22Rv1 (cell line): ENCODE measurements around the gene DDX25.

Experiments used
- H3K27ac ChIP-seq: fragments of 450-650 bp; 2 replicates; pipeline ENCODE4 v1.5.1; 2017
- CTCF ChIP-seq: fragments of 450-650 bp; IDR thresholded peaks from 2 replicates; pipeline ENCODE4 v1.5.1; 2017; ENCODE audit warnings: mild to moderate bottlenecking
- ZFX ChIP-seq: fragments of 450-650 bp; IDR thresholded peaks from 2 replicates; pipeline ENCODE4 v1.6.1; 2017; ENCODE audit warnings: antibody characterized with exemption, borderline replicate concordance

The DDX25 gene

DNA sequence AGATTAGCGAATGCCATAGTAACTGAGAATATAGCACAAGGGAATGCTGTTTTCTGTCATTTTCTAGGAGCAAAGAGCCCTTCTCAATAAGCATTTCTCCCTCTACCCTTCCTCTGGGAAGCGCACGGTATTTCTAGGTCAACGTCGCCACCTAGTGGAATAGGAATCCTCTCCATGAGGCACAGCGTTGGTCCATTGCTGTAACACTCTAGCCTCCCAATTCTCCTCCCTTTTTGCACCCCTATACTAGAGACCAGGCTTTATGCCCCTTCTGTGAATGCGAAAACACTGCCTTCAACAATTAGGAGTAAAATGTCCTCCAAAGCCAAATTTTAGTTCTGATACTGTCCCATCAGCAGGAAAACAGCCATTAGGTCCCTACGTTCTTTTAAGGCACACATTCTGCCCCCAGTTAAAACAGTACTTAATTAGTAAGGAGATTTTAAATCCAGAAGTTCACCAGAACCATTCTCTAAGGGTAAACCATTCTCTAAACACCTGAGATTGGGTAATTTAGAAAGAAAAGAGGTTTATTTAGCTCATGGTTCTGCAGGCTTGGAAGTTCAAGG, 29.7 kb upstream of the DDX25 start:
- peak overlapping the region; percentile 90 for H3K27ac ChIP-seq
- TF ChIP-seq CTCF (peak; percentile 81), ZFX (no peak)

- H3K27ac ChIP-seq, result no peak overlapping the region
- TF ChIP-seq CTCF (no peak), ZFX (no peak)
These were observed 23.0 kb upstream of the DDX25 start for GRCh38 chr11:125881291-125881690.

- H3K27ac ChIP-seq, result no peak overlapping the region
- TF ChIP-seq ZFX (no peak), CTCF (no peak)
These were observed 20.9 kb upstream of the DDX25 start for GRCh38 chr11:125883375-125883774.

DNA sequence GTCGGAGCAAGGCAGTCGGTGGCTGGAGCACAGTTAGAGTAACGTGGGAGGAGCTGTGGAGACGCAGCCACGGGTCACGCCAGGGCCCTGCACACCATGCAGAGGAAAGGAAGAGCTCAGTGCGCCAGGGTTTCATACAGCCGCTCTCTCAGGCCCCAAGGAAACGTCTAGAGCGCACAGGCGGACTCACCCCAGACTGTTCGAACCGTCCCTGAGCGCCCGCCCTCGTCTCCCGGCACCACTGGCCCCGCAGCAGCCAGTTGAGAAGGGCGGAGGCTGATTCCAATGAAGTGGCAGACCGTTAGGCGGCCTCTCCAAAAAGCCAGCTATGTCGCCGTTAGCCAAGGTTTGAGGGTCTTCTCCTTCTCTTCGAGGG, 17.3 kb upstream of the DDX25 start:
- peak overlapping the region; percentile 93 for H3K27ac ChIP-seq
- TF ChIP-seq ZFX (no peak), CTCF (no peak)

DNA sequence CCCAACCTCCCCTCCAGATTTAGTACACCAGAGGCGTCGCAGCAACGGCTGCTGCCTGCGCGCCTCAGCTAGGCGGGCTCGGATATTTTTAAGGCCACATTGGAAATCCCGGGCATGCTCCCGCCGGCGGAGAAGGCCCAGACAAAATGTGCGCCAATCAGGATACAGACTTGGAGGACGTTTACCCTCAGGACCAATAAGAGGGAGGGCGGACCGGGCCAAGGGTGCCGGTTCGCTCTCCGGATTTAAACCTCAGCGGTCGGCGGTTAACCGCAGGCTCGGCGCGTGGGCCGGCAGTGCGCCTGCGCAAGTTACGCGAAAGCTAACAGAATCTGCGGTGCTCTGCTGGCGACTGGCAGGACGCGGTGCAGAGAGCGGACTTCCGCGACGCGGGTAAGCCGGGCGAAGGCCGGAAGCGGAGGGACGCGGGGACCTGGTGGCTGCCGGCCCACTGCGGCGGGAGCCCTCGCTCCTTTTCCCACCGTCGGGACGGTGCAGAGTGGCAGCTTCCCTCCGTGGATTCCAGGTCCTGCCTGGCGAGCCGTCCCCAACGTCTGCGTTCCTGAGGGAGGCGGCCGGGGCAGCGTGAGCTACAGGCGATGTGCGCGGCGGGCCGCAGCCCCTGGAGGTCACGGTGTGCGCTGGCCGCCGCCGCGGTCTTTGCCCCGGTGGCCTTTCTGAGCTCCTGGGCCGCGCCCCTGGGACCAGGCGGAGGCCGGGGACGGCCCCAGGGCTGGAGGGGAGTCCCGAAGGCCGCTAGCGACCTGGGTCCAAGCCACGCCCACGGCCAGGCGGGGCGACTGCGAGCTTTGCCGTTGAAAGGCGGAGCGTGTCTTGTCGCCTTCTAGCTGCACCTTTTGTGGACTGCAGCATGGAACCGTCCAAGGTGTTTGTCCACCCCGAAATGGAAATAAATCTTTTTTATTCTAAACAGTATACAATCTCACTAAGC, 16.7 kb upstream of the DDX25 start, which contains the start of gene HYLS1:
Gene HYLS1, plus strand, starts transcription at position 296 of the 952 bp plus-strand sequence. CDS start 11,701 bp downstream, outside the sequence.
- H3K27ac ChIP-seq, result peak within 1 kb of the TSS; percentile 93
- TF ChIP-seq ZFX (no peak), CTCF (peak; percentile 55)

DNA sequence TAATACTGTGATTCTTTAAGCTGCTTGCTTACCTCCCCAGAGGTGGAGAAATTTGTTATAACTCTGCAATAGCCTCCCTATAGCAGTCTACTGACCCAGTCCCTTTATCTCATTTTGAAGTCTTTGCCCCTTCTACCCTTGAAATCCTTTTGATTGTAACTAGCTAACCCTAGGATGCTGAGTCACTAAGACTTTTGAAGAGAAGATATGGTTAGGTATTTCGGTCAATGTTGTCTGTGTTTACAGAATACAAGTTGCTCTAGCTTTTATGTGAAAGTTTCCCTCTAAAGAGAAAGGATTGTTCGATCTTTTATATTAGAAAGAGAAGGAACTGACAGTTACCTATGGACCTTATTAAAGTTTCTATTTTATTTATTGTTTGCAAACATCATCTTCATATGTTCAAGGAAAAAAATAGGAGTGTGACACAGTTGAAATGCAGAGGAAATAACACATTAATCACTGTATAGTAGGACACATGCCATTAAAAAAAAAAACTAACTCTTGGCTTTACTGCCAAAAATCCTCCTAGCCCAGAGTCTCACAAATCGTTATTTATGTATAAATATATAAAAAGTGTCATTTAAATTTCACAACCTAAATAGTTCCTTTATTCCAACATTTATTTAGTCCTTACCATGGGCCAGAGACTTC, 13.7 kb upstream of the DDX25 start:
- TF ChIP-seq ZFX, result no peak
- no peak for TF ChIP-seq CTCF
- H3K27ac ChIP-seq, result no peak overlapping the region
